Stimulated activated CD8-positive, alpha-beta memory T cell treated with anti-CD3 and anti-CD28 coated beads, Interleukin-15, amount 100 ng/mL, for 4 hours (primary cell): Measurements from ENCODE around the gene BANF1.
"Not testable (repeated sequence)": the region's sequence is repeated elsewhere in the genome, so short reads cannot be mapped to it uniquely, and the experiment has no call there.

Experiments used
- DNase-seq, 2 donors: peaks; one replicate each; pipeline ENCODE4 v3.0.0-alpha.2; 2020; ENCODE audit warnings: low read depth in 2 of 2

BANF1 gene

GRCh38 chr11:66011239-66011784 lies 9.0 kb downstream of the BANF1 start:
- DNase-seq: no peak

- DNase-seq: no peak
Measured at GRCh38 chr11:66011785-66012303, 9.5 kb downstream of the BANF1 start, which contains the start of gene CST6. CST6 (plus strand) TSS chr11:66012008; CDS start chr11:66012045, 37 bp downstream.

GRCh38 chr11:66012371-66012945 lies 10.2 kb downstream of the BANF1 start:
- DNase-seq: no peak

- no peak for DNase-seq
Measured at GRCh38 chr11:66012946-66013761, 10.9 kb downstream of the BANF1 start.

GRCh38 chr11:66013762-66014100 lies 11.4 kb downstream of the BANF1 start:
- no peak for DNase-seq

- DNase-seq: no peak
Measured at GRCh38 chr11:66014804-66015453, 12.6 kb downstream of the BANF1 start.

- no peak for DNase-seq
Measured at GRCh38 chr11:66015454-66015881, 13.2 kb downstream of the BANF1 start.

GRCh38 chr11:66015936-66016792 lies 13.9 kb downstream of the BANF1 start:
- no peak for DNase-seq

GRCh38 chr11:66016793-66017177 lies 14.5 kb downstream of the BANF1 start:
- DNase-seq: no peak

- peak; percentile 21 to 63 for DNase-seq
Measured at GRCh38 chr11:66017321-66017720, 15.0 kb downstream of the BANF1 start.

GRCh38 chr11:66020212-66020611 lies 17.9 kb downstream of the BANF1 start:
- DNase-seq: no peak

GRCh38 chr11:66020618-66021357 lies 18.5 kb downstream of the BANF1 start:
- peak; percentile 10 to 18 for DNase-seq

- peak; percentile 23 to 52 for DNase-seq
Measured at GRCh38 chr11:66022401-66023185, 20.3 kb downstream of the BANF1 start.

GRCh38 chr11:66023186-66023440 lies 20.8 kb downstream of the BANF1 start:
- not testable (repeated sequence) for DNase-seq

GRCh38 chr11:66026017-66026529 lies 23.8 kb downstream of the BANF1 start, which contains the start of gene CATSPER1:
CATSPER1 (minus strand) TSS chr11:66026479; CDS start chr11:66026379, 100 bp downstream.
- no peak for DNase-seq

GRCh38 chr11:66032957-66033735 lies 30.8 kb downstream of the BANF1 start:
- no peak for DNase-seq

- DNase-seq: no peak
Measured at GRCh38 chr11:66035653-66036333, 33.5 kb downstream of the BANF1 start.

- no peak for DNase-seq
Measured at GRCh38 chr11:66036334-66036710, 34.0 kb downstream of the BANF1 start.
